GM23338 (cell line): Measurements from ENCODE around the gene STOML3. TPM values are rescaled to one million over a fixed set of nuclear protein-coding genes. Genes with fewer than 3 reads are reported as not detected.

Experiments
- ATAC-seq: fragments of 200-7000 bp; cut with Tn5 transposase; 3 replicates; pipeline ENCODE4 v1.9.1; 2020
- DNase-seq: peaks from one replicate; pipeline ENCODE4 v3.0.0-alpha.2; 2015; ENCODE audit warnings: low spot score
- H2AFZ ChIP-seq: fragments of 200-600 bp; sonication (generic); 2 replicates; pipeline ENCODE4 v1.8.0; 2016; ENCODE audit warnings: antibody characterized with exemption, mild to moderate bottlenecking, moderate library complexity
- H3F3A ChIP-seq: fragments of 200-600 bp; sonication (generic); replicated peaks from 2 replicates; pipeline ENCODE4 v1.8.0; 2017; ENCODE audit warnings: antibody characterized with exemption, mixed run types, low read depth
- H3K27ac ChIP-seq: fragments of 200-600 bp; sonication (generic); 2 replicates; pipeline ENCODE4 v1.6.1; 2016; ENCODE audit warnings: low read depth
- H3K27me3 ChIP-seq: fragments of 200-600 bp; sonication (generic); 2 replicates; pipeline ENCODE4 v1.8.0; 2016; ENCODE audit warnings: mild to moderate bottlenecking, mixed run types, moderate library complexity; ENCODE audit not compliant: insufficient read depth
- H3K36me3 ChIP-seq: fragments of 200-600 bp; sonication (generic); 2 replicates; pipeline ENCODE4 v1.8.0; 2016; ENCODE audit warnings: mild to moderate bottlenecking; ENCODE audit not compliant: insufficient read depth
- H3K4me1 ChIP-seq: fragments of 200-600 bp; sonication (generic); 2 replicates; pipeline ENCODE4 v1.8.0; 2016; ENCODE audit warnings: mild to moderate bottlenecking, moderate library complexity; ENCODE audit not compliant: insufficient read depth
- H3K4me2 ChIP-seq: fragments of 200-600 bp; sonication (generic); 2 replicates; pipeline ENCODE4 v1.7.1; 2017; ENCODE audit warnings: mixed run types
- H3K4me3 ChIP-seq: fragments of 200-600 bp; sonication (generic); 2 replicates; pipeline ENCODE4 v1.6.1; 2016; ENCODE audit warnings: mixed run types
- H3K79me2 ChIP-seq: fragments of 200-600 bp; sonication (generic); replicated peaks from 2 replicates; pipeline ENCODE4 v1.8.0; 2017; ENCODE audit warnings: mild to moderate bottlenecking; ENCODE audit not compliant: insufficient read depth
- H3K9me2 ChIP-seq: fragments of 200-600 bp; sonication (generic); 2 replicates; pipeline ENCODE4 v1.8.0; 2017; ENCODE audit not compliant: insufficient read depth
- H4K20me1 ChIP-seq: fragments of 200-600 bp; sonication (generic); replicated peaks from 2 replicates; pipeline ENCODE4 v1.8.0; 2017; ENCODE audit warnings: mild to moderate bottlenecking; ENCODE audit not compliant: insufficient read depth
- H3K27ac Mint-ChIP-seq: 2 replicates; pipeline ENCODE4 v1.8.0; 2020; ENCODE audit warnings: inconsistent platforms, mild to moderate bottlenecking, moderate library complexity, mixed read lengths
- H3K27me3 Mint-ChIP-seq: 3 replicates; pipeline ENCODE4 v1.8.0; 2022; ENCODE audit warnings: low read depth, mild to moderate bottlenecking, moderate library complexity, mixed read lengths, inconsistent platforms; ENCODE audit not compliant: insufficient read depth, poor library complexity
- H3K36me3 Mint-ChIP-seq: 3 replicates; pipeline ENCODE4 v1.8.0; 2021; ENCODE audit warnings: low read depth, mild to moderate bottlenecking, inconsistent platforms, moderate library complexity, mixed read lengths
- H3K4me1 Mint-ChIP-seq: 3 replicates; pipeline ENCODE4 v1.8.0; 2020; ENCODE audit warnings: mild to moderate bottlenecking, inconsistent platforms, mixed read lengths
- H3K4me3 Mint-ChIP-seq: 3 replicates; pipeline ENCODE4 v1.8.0; 2021; ENCODE audit warnings: moderate library complexity, mild to moderate bottlenecking, inconsistent platforms, mixed read lengths
- H3K9me3 Mint-ChIP-seq: 3 replicates; pipeline ENCODE4 v1.8.0; 2020; ENCODE audit warnings: moderate library complexity, mild to moderate bottlenecking, inconsistent platforms, mixed read lengths
- CREB1 ChIP-seq: fragments of 250-450 bp; sonication (Bioruptor Pico); IDR thresholded peaks from 2 replicates; pipeline ENCODE4 v1.5.0; 2020; ENCODE audit warnings: low read depth, mild to moderate bottlenecking, moderate library complexity
- CTCF ChIP-seq, 2 experiments: fragments of 200-600 bp in 1 of 2; sonication (generic) in 1 of 2; conservative IDR thresholded peaks; 2 replicates each; pipeline versions ENCODE4 v1.5.1 to v1.6.1; 2016 to 2017; ENCODE audit warnings: antibody characterized with exemption in 2 of 2, low read depth in 2 of 2, mild to moderate bottlenecking in 2 of 2, moderate library complexity in 1 of 2
- ETS1 ChIP-seq: IDR thresholded peaks from 2 replicates; pipeline ENCODE4 v1.6.1; 2016; ENCODE audit warnings: antibody characterized with exemption
- JUNB ChIP-seq: IDR thresholded peaks from one replicate; pipeline ENCODE4 v1.6.1; 2016; ENCODE audit warnings: antibody characterized with exemption; ENCODE audit not compliant: unreplicated experiment
- NANOG ChIP-seq: IDR thresholded peaks from 2 replicates; pipeline ENCODE4 v1.6.1; 2016; ENCODE audit warnings: antibody characterized with exemption, borderline replicate concordance
- POLR2AphosphoS5 ChIP-seq: IDR thresholded peaks from 2 replicates; pipeline ENCODE4 v1.6.1; 2016; ENCODE audit warnings: antibody characterized with exemption, low read depth
- REST ChIP-seq: IDR thresholded peaks from one replicate; pipeline ENCODE4 v1.6.1; 2018; ENCODE audit warnings: antibody characterized with exemption; ENCODE audit not compliant: unreplicated experiment
- STAT1 ChIP-seq: IDR thresholded peaks from one replicate; pipeline ENCODE4 v1.6.1; 2016; ENCODE audit warnings: antibody characterized with exemption; ENCODE audit not compliant: unreplicated experiment
- ZNF114 ChIP-seq: fragments of 250-450 bp; sonication (Bioruptor Pico); IDR thresholded peaks from 2 replicates; pipeline ENCODE4 v1.5.0; 2020; ENCODE audit warnings: mild to moderate bottlenecking, moderate library complexity
- ZNF331 ChIP-seq: fragments of 250-450 bp; sonication (Bioruptor Pico); IDR thresholded peaks from 2 replicates; pipeline ENCODE4 v1.5.0; 2020; ENCODE audit warnings: low read depth, mild to moderate bottlenecking, moderate library complexity
- ZNF462 ChIP-seq: fragments of 250-450 bp; sonication (Bioruptor Pico); IDR thresholded peaks from 2 replicates; pipeline ENCODE4 v1.5.0; 2020; ENCODE audit warnings: mild to moderate bottlenecking, moderate library complexity
- polyA plus RNA-seq: library from polyadenylated mRNA; unstranded; fragments of >200 nt; fragmentation: Nextera tagmentation; extraction: Ambion mirVana; gene quantifications from 2 replicates; pipeline ENCODE4 v1.2.1, GENCODE V29; 2016
- total RNA-seq: library from RNA; depleted of rRNA; stranded (reverse); fragments of >200 nt; shearing (Covaris generic); gene quantifications from 2 replicates; pipeline ENCODE4 v1.2.3, GENCODE V29; 2014

STOML3 gene
- total and polyA plus RNA-seq, 2 experiments from 2014 or later, result not detected

GRCh38 chr13:39013462-39013861, 22.8 kb upstream of the STOML3 start:
- no peaks in the 10 kb centered on the region for H3K9me3 Mint-ChIP-seq
- H3K36me3 ChIP-seq, result peaks cover 42% of the 10 kb centered on the region; the same call in 1 of the 2 replicates
- no peak for TF ChIP-seq REST
- TF ChIP-seq JUNB, result no peak
- TF ChIP-seq ZNF462 (CRISPR knock-in tag), result no peak
- TF ChIP-seq STAT1, result no peak
- no peak for TF ChIP-seq CTCF (conservative IDR thresholded peaks at IDR 0.05; ENCODE audit: low read depth in 2 of 2)
- TF ChIP-seq CREB1 (CRISPR knock-in tag), result no peak
- TF ChIP-seq ZNF331 (CRISPR knock-in tag), result no peak
- TF ChIP-seq ETS1, result no peak
- no peak for TF ChIP-seq POLR2AphosphoS5
- TF ChIP-seq NANOG, result no peak
- TF ChIP-seq ZNF114 (CRISPR knock-in tag), result no peak
- H3K4me1 ChIP-seq, result no peaks in the 10 kb centered on the region
- H3K4me3 ChIP-seq, result no peak overlapping the region
- H3K4me3 Mint-ChIP-seq, result no peak overlapping the region
- no peak overlapping the region for H2AFZ ChIP-seq
- no peaks in the 10 kb centered on the region for H3K9me2 ChIP-seq
- H3K27ac ChIP-seq, result no peak overlapping the region
- peaks cover under 1% of the 10 kb centered on the region for H3F3A ChIP-seq
- H3K4me2 ChIP-seq, result no peak overlapping the region
- DNase-seq (no peak), ATAC-seq (no peak)
- H3K27me3 Mint-ChIP-seq, result peaks cover 3% of the 10 kb centered on the region
- no peaks in the 10 kb centered on the region for H4K20me1 ChIP-seq
- H3K4me1 Mint-ChIP-seq, result peaks cover 6% of the 10 kb centered on the region; the same call in 2 of the 3 replicates
- H3K79me2 ChIP-seq, result no peaks in the 10 kb centered on the region
- H3K27ac Mint-ChIP-seq, result no peak overlapping the region
- no peaks in the 10 kb centered on the region for H3K27me3 ChIP-seq
- peaks cover 78% of the 10 kb centered on the region for H3K36me3 Mint-ChIP-seq
